NCI-H1694 treated with DMSO at 0.1 percent for 48 hours (cell line): ENCODE measurements around the gene PLA2G3.

Experiments used
- DNase-seq: peaks from one replicate; lab custom pipeline; 2025; lab: John Stamatoyannopoulos, UW

The PLA2G3 gene

DNA sequence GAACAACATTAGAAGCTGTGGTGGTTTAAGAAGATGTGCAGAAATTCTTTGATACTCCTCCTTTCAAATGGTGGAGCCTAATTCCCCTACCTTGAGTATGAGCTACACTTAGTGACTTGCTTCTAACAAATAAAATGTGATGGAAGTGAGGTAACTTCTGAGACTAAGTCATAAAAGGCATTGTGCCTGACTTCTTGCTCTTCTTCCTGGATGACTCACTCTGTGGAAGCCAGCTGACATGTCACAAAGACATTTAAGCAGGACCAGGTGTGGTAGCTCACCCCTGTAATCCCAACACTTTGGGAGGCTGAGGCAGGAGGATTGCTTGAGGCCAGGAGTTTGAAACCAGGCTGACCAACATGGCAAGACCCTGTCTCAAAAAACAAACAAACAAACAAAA, 3.9 kb upstream of the PLA2G3 start:
- DNase-seq: no peak

DNA sequence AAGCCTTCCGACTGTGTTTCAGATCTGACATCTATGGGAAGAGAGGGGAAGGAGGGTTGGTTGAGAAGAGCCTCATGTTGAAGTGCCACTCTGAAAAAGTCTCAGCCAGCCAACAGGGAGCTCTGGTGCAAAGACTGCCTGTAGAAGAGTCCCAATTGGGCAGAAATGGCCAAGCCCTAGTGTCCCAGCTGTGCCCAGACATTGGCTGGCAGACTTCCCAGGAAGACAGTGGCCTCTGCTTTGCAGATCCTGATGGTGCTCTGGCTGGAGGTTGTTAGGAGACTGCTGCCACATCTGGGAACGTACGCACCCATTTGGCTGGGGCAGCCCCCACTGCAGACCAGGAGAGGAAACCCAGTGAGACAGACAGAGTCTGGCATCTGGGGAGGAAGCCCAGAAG, 3.2 kb upstream of the PLA2G3 start:
- no peak for DNase-seq

DNA sequence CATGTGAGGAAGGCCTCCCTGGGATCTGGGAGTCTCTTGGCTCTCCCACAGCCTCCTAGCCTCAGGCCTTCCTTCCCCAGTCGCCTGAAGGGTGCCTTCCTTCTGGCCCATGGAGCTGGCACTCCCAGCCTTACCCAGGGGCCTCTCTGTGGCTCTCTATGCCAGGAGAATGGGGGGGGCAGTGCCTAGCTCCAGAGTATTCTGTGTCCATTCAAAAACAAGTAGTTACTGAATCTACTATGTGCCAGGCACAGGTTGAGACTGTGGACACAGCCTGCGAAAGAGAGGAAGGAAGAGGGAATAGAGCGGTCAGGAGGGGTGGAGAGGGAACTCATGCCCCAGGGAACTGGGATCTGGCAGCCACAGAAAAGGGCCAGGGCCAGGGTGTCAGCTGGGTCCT, 2.7 kb upstream of the PLA2G3 start:
- DNase-seq: no peak

DNA sequence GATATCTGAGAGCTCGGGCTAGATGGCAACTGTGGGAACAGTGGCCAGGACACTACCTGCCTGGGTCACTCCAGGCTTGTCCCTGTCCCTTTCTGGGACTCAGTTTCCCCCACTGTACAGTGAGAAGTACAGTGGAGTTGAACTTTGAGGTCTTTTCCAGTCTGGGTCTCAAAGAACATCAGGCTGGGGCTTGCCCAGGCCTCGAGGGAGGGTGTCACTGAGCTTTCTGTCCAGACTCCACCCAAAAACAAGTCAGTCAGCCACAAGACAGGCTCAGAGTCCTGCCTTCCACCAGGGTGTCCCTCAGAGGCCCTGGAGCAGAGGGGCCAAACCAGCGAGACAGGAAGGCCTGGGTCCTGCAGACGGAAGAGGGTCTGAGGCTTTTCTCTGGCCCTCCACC, 2.0 kb upstream of the PLA2G3 start:
- no peak for DNase-seq

DNA sequence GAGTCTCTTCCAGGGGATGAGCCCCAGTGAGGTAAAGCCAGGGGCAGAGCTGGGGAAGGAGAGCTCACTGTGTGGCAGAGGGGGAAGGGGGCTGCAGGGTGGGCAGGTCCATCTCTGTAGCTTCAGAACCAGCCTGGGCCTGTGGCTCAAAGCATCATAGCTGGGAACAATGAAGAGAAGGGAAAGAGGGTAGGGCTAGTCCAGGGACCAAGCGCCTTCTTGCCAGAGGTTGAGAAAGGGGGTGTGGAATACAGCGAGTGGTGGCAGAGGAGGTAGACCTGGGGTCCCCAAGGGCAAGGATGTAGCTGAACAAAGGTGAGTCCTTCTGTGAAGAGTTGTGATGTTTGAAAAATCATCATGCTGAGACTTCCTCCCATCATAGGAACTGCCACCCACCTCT, 1.2 kb upstream of the PLA2G3 start:
- DNase-seq: no peak

DNA sequence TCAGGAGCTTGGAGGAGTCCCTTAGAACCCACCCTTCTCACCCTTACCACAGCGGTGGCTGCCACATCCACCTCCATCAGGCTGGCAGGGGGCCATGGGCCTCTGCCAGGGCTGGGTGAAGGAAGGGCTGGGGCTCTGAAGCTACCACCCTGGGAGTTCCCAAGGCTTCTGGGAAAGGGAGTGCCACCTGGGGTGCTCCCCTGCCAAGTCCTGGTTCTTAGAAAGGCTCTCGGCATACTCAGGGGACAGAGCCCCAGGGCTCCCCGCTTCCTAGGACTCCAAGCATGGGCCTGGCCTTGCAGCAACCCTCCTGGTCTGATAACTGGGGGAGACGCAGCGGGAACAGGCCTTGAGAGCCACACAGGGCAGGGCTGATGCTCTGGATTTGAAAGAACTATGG, 438 bp upstream of the PLA2G3 start:
- DNase-seq: no peak

DNA sequence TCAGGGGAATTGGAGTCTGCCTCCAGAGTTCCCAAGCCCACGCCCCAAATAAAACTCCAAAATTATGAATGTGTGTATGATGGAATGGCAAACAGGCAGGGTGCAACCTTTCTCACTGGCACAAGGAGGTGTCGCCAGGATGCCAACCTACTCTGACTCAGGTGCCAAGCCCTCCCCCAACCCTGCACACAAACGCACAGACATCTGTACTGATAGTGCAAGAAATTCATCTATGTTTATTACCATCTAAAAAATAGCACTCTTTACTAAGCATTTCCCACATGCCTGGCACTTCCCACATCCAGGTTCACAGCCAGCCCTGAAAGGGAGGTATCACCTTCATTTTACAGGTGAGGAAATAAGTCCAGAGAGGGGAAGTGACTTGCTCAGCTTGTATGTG, 1.2 kb downstream of the PLA2G3 start:
- DNase-seq: no peak

DNA sequence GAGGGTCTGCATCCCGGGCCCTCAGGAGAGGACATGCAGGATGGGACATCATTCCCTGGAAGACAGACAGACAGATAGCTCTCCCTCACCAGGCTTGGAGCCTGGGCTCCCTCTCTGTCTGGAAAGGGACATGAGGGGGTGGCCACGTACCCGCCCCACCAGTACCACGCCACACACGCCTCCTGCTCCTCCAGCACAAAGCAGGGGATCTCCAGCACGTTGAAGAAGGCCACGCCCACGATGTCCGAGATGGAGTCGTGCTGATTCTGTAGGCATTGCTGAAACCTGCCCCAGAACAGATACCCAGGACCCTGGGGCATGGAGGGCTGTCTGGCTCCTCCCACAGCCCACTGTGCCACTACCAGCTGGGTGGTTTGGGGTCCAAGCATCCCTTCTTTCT, 2.2 kb downstream of the PLA2G3 start:
- DNase-seq: no peak

DNA sequence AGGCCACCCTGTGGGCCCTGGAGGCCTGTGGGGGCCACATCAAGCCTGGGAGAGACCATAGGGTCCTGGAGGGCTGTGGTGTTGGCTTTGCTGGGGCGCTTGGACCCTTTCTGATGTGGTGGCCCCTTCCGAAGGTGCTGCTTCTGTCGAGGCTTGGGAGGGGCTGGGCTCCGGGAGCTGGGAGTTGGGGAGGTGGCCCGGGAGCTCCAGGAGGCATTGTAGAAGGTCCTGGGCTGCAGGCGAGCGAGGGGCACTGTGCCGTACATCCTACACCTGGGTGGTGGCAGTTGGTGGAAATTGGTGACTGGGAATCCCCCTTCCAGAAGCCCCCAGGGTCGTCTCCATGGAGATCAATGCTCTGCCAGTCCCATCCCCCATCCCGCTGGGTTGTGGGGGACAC, 2.6 kb downstream of the PLA2G3 start:
- no peak for DNase-seq

DNA sequence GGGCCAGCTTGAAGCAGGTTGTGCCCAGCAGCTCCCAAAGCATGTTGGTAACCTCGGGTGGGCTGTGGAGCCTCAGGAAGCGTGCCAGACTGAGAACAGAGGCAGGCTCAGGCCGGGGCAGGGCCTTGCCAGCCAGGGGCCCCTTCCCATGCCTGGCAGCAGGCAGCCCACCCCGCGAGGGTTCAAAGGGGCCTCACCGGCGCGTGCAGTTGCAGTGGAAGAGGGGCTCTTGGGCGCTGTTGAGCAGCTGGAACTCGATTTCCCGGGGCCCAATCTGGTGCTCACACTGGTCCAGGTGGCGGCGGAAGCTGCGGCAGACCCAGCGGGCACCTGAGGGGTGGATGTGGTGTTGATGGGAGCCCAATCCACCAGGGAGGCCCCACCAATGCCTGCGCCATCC, 3.6 kb downstream of the PLA2G3 start:
- DNase-seq: no peak

DNA sequence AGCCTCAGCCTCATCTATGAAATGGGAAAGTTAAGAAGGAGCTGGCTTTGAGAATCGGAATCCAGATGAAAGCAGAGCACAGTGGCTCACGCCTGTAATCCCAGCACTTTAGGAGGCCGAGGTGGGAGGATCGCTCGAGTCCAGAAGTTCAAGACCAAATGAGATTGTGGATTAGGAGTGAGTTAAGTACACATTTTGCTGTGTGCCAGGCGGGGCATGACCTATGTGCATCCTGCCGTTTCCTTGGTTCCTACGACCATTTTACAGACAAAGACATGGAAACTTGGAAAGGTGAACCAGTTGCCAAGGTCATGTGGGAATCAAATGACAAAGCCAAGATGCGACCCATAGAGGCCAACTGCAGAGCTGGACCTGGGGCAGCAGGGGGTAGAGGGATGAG, 4.2 kb downstream of the PLA2G3 start:
- no peak for DNase-seq

DNA sequence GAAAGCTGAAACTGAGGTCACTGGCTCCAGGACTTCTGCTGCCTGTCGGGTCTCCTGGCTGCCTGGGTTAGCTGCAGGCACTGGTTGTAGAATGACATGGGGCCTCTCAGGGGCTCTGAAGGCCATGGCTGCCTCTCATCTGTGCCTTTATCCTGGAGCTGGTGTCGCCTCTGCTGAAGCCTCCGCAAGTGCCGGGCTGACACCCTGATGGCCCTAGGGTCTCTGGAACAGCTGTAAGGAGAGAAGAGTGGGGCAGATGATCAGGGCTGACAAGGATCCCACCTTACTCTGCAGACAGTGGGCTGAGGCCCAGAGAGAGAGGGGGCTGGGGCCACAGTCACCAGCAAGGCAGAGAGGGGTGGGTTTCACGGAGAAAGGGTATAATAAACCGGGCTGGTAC, 4.6 kb downstream of the PLA2G3 start:
- no peak for DNase-seq

DNA sequence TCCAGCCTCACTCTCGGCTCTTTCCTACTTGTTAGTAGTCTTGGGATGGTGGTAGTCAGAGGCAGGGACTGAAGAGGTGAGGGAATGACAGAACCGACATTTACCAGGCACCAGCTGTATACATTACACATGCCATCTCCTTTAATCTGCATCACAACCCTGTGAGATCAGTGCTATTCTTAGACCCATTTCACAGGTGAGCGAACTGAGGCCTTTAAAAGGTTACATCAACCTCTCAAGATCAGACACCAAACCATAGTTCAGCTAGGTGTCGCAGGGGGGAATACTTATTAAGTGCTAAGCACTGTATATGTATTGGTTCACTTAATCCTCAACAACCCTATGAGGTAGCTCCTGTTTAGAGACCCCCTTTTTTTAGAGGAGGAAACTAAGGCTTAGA, 5.6 kb downstream of the PLA2G3 start:
- no peak for DNase-seq

DNA sequence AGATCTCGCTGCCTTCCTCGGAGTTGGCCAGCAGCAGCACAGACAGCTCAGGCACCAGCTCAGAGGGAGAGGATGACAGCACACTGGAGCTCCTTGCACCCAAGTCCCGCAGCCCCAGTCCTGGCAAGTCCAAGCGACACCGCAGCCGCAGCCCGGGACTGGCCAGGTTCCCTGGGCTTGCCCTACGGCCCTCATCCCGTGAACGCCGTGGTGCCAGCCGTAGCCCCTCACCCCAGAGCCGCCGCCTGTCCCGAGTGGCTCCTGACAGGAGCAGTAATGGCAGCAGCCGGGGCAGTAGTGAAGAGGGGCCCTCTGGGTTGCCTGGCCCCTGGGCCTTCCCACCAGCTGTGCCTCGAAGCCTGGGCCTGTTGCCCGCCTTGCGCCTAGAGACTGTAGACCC, 6.4 kb downstream of the PLA2G3 start:
- DNase-seq: no peak

DNA sequence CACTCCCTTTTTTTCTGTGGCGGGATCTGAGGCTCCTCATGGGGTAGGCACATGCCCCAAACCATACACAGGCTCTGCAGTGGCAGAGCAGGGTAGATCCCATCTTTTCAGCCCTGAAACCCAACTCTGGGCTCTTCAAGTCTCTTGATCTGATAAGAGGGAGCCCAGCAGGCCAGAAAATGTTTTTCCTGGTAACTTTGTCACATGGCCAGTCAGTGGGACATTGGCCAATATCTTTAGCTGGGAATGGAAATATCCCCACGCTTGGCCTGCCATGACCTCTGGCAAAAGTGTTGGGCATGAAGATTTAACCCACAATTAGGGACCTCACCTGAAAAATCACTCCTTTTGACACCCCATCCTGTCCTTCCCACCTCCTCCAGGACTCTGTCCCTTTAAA, 9.4 kb downstream of the PLA2G3 start:
- DNase-seq: no peak

DNA sequence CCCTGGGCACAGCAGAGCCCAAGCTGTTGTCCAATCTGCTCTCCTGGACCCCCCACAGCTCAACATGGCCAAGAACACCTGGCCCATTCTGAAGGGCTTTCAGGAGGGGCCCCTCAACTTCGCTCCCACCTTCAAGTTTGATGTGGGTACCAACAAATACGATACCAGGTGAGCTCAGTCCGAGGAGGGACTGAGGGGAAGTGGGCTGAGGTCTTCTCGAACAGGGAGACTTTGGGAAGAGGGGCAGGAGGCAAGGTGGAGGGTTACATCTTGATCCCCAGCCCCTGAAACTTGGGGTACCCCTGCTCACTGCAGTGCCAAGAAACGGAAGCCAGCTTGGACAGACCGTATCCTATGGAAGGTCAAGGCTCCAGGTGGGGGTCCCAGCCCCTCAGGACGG, 12.2 kb downstream of the PLA2G3 start:
- DNase-seq: no peak

DNA sequence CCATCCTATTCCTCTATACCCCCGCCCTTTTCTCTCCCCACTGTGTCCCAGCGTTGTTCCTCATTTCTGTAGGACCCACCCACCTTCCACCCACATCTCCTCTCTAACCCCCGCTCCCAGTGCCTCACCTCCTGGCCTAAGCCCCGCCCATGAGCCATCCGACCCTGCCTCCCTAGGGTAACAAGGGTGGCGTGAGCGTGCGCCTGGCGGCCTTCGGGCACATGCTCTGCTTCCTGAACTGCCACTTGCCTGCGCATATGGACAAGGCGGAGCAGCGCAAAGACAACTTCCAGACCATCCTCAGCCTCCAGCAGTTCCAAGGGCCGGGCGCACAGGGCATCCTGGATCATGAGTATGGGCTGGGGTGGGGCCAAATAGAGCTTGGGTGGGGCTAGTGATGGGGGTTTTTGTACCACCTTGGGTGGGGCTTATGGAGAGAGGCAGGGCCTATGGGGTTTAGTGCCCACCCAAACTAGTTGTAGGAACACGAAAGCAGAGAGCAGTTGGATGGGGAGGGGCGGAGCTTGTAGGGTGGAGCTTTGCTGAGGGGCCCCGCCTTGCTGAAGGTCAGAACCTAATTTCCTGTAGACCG, 13.0 kb downstream of the PLA2G3 start:
- no peak for DNase-seq

DNA sequence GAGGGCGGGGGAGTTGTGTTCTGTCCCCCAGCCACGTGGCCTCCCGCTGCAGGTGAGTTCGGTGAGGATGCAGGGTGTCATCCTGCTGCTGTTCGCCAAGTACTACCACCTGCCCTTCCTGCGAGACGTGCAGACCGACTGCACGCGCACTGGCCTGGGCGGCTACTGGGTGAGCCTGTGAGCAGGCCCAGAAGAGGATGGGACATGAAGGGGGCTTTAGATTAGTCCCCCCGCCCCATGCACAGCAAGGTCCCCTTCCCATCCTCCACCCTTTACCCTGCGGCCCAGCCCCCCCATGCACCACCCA, 13.5 kb downstream of the PLA2G3 start:
- no peak for DNase-seq

DNA sequence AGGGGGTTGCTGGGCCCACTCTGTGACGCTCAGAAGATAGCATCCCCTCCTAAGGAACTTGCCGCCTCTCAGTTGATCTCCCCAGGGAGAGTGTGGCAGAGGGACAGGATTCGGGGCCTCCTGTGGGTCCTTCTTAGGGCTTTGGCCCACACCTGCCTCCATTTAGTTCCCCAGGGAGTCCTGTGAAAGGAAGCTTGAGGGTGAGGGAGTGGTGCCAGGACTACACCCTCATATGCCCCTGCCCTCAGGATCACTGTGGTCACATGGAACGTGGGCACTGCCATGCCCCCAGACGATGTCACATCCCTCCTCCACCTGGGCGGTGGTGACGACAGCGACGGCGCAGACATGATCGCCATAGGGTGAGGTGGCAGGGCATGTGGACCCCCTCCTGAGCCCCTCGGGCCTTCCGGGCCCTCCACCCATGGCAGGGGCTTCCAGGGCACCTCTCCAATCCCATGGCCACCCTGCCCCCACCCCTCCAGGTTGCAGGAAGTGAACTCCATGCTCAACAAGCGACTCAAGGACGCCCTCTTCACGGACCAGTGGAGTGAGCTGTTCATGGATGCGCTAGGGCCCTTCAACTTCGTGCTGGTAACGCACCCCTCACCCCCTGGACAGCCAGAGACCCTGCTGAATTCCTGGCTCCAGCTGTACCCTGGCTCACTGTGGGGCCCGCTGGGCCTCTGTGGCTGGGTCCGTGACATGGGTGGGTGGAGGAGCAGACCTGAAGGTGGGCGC, 14.0 kb downstream of the PLA2G3 start:
- DNase-seq: no peak

DNA sequence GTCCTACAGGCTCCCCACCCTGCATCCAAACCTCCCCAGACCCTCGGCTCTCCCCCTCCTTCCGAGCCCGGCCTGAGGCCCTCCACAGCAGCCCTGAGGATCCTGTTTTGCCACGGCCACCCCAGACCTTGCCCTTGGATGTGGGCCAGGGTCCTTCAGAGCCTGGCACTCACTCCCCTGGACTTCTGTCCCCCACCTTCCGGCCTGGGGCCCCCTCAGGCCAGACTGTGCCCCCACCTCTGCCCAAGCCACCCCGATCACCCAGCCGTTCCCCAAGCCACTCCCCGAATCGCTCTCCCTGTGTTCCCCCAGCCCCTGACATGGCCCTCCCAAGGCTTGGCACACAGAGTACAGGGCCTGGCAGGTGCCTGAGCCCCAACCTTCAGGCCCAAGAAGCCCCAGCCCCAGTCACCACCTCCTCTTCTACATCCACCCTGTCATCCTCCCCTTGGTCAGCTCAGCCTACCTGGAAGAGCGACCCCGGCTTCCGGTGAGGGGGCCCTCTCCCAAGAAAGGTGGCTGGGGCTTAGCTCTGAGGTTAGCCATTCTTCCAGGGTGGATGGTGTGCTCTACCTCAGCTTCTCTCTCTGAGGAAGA, 14.7 kb downstream of the PLA2G3 start:
- no peak for DNase-seq

DNA sequence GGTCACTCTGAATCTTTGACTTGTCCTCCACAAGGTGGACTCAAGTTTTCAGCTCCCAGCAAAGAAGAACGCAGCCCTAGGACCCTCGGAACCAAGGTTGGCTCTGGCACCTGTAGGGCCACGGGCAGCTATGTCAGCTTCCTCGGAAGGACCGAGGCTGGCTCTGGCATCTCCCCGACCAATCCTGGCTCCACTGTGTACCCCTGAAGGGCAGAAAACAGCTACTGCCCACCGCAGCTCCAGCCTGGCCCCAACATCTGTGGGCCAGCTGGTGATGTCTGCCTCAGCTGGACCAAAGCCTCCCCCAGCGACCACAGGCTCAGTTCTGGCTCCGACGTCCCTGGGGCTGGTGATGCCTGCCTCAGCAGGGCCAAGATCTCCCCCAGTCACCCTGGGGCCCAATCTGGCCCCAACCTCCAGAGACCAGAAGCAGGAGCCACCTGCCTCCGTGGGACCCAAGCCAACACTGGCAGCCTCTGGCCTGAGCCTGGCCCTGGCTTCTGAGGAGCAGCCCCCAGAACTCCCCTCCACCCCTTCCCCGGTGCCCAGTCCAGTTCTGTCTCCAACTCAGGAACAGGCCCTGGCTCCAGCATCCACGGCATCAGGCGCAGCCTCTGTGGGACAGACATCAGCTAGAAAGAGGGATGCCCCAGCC, 15.4 kb downstream of the PLA2G3 start:
- no peak for DNase-seq

DNA sequence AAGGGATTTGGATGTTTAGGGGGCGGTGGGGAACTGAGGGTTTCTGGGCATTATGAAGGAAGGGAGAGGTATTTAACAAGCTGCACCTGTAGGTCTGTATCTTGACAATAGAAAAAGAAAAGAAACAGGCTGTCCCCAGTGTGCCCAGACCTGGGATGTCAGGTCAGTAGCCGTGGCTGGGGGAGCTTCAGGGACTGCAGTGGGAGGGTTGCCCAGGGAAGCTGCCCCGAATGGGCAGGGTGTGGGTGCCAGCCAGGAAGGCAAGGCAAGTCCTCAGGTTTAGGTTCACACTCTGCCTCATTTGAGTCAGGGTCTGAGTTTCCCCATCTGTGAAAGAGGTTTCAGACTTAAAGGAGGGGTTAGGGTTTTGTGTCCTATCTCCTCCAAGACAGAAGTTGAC, 16.0 kb downstream of the PLA2G3 start:
- no peak for DNase-seq

DNA sequence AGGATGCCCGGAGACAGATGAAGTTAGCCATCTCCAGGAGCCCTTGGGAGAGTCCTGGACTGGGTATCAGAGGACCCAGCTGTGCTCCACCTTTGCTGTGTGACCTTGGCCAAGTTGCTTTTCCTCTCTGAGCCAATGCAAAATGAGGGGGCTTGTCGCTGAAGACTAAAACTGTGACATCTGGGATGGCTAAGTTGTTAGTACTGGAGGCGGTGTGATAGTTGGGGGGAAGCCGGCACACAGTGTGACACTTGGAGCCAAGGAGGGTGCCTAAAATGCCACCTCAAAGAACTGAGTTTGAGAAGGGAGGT, 17.1 kb downstream of the PLA2G3 start:
- DNase-seq: no peak
